GM23248 (cell line): Measurements from ENCODE around the gene BCL2. TPM values are rescaled to one million over a fixed set of nuclear protein-coding genes. Genes with fewer than 3 reads are reported as not detected.

ENCODE experiments used
- DNase-seq: peaks from one replicate; pipeline ENCODE4 v3.0.0-alpha.2; 2015
- H2AFZ ChIP-seq: fragments of 200-600 bp; sonication (generic); 2 replicates; pipeline ENCODE4 v1.6.1; 2016; ENCODE audit warnings: antibody characterized with exemption
- H3F3A ChIP-seq: fragments of 200-600 bp; sonication (generic); 2 replicates; pipeline ENCODE4 v1.6.1; 2016; ENCODE audit warnings: mild to moderate bottlenecking, antibody characterized with exemption, mixed run types; ENCODE audit not compliant: insufficient read depth
- H3K27ac ChIP-seq: fragments of 200-600 bp; sonication (generic); 2 replicates; pipeline ENCODE4 v1.5.1; 2016; ENCODE audit warnings: mild to moderate bottlenecking
- H3K27me3 ChIP-seq: fragments of 200-600 bp; sonication (generic); replicated peaks from 2 replicates; pipeline ENCODE4 v1.6.1; 2016; ENCODE audit warnings: mild to moderate bottlenecking; ENCODE audit not compliant: insufficient read depth
- H3K36me3 ChIP-seq: fragments of 200-600 bp; sonication (generic); 2 replicates; pipeline ENCODE4 v1.6.1; 2016; ENCODE audit warnings: low read depth, mild to moderate bottlenecking
- H3K4me1 ChIP-seq: fragments of 200-600 bp; sonication (generic); 2 replicates; pipeline ENCODE4 v1.6.1; 2016; ENCODE audit warnings: mild to moderate bottlenecking; ENCODE audit not compliant: insufficient read depth
- H3K4me2 ChIP-seq: fragments of 200-600 bp; sonication (generic); one replicate; pipeline ENCODE4 v1.6.1; 2016; ENCODE audit warnings: mild to moderate bottlenecking; ENCODE audit not compliant: unreplicated experiment
- H3K4me3 ChIP-seq: fragments of 200-600 bp; sonication (generic); 2 replicates; pipeline ENCODE4 v1.5.1; 2016; ENCODE audit warnings: mild to moderate bottlenecking
- H3K79me2 ChIP-seq: fragments of 200-600 bp; sonication (generic); 2 replicates; pipeline ENCODE4 v1.6.1; 2016; ENCODE audit warnings: mild to moderate bottlenecking; ENCODE audit not compliant: insufficient read depth
- H3K9ac ChIP-seq: fragments of 200-600 bp; sonication (generic); 2 replicates; pipeline ENCODE4 v1.6.1; 2016; ENCODE audit warnings: mild to moderate bottlenecking
- H3K9me2 ChIP-seq: fragments of 200-600 bp; sonication (generic); 2 replicates; pipeline ENCODE4 v1.6.1; 2016; ENCODE audit warnings: mixed run types, mild to moderate bottlenecking, moderate library complexity; ENCODE audit not compliant: insufficient read depth
- H3K9me3 ChIP-seq: fragments of 200-600 bp; sonication (generic); one replicate; pipeline ENCODE4 v1.6.1; 2017; ENCODE audit warnings: low read depth
- H4K20me1 ChIP-seq: fragments of 200-600 bp; sonication (generic); 2 replicates; pipeline ENCODE4 v1.6.0; 2016; ENCODE audit not compliant: insufficient read depth
- EZH2 ChIP-seq: fragments of 200-600 bp; sonication (generic); IDR thresholded peaks from 2 replicates; pipeline ENCODE4 v1.6.1; 2018; ENCODE audit warnings: antibody characterized with exemption, mild to moderate bottlenecking; ENCODE audit not compliant: insufficient read depth, poor library complexity, severe bottlenecking
- EZH2phosphoT487 ChIP-seq: fragments of 200-600 bp; sonication (generic); IDR thresholded peaks from 2 replicates; pipeline ENCODE4 v1.6.1; 2018; ENCODE audit warnings: antibody characterized with exemption, moderate library complexity, mild to moderate bottlenecking, low read depth; ENCODE audit not compliant: insufficient read depth
- whole genome bisulfite sequencing, 2 experiments: methylation state at CpG; one replicate each; pipeline ENCODE4 v1.1.6; 2015 to 2017; ENCODE audit warnings: low lambda C conversion rate in 2 of 2, low coverage in 1 of 2; ENCODE audit errors: missing lambda C conversion rate in 2 of 2; 5-methylcytosine and 5-hydroxymethylcytosine counted together
- in situ Hi-C: fragments of 300-500 bp; cut with MboI; formaldehyde crosslinking; loops from 2 replicates; pipeline ENCODE4 v1.15.0; 2020
- polyA plus RNA-seq: library from polyadenylated mRNA; unstranded; fragments of >200 nt; fragmentation: Nextera tagmentation; extraction: Ambion mirVana; gene quantifications from 2 replicates; pipeline ENCODE4 v1.2.1, GENCODE V29; 2016
- total RNA-seq: library from RNA; depleted of rRNA; stranded (reverse); fragments of >200 nt; shearing (Covaris generic); gene quantifications from 2 replicates; pipeline ENCODE4 v1.2.3, GENCODE V29; 2014

The BCL2 gene
- total and polyA plus RNA-seq, 2 experiments from 2014 or later = 0.30 to 1.5 TPM

- Histone ChIP-seq H3K27ac (no peak overlapping the region), H3K36me3 (no peaks in the 10 kb centered on the region), H3K9ac (no peak overlapping the region), H2AFZ (no peak overlapping the region), H3K27me3 (no peaks in the 10 kb centered on the region), H3K79me2 (no peaks in the 10 kb centered on the region), H3K9me3 (no peaks in the 10 kb centered on the region), H3K4me1 (no peaks in the 10 kb centered on the region), H3F3A (no peaks in the 10 kb centered on the region), H3K4me3 (no peak overlapping the region), H3K9me2 (no peaks in the 10 kb centered on the region), H4K20me1 (no peaks in the 10 kb centered on the region), H3K4me2 (no peak overlapping the region)
- in situ Hi-C loops = no loop called here
- no peak for TF ChIP-seq EZH2
- TF ChIP-seq EZH2phosphoT487 = no peak
- no peak for DNase-seq
- WGBS, 2 experiments = 63 to 65% methylated on average over 3 of the region's 3 CpGs
Observed at GRCh38 chr18:63106727-63107126, 212.8 kb downstream of the BCL2 start.

- TF ChIP-seq EZH2 (no peak), EZH2phosphoT487 (no peak)
- H3K9me3 ChIP-seq = no peaks in the 10 kb centered on the region
- no peak overlapping the region for H3K9ac ChIP-seq
- no peak overlapping the region for H3K27ac ChIP-seq
- H2AFZ ChIP-seq = no peak overlapping the region
- no peaks in the 10 kb centered on the region for H3K9me2 ChIP-seq
- no peaks in the 10 kb centered on the region for H4K20me1 ChIP-seq
- H3F3A ChIP-seq = no peaks in the 10 kb centered on the region
- no peak overlapping the region for H3K4me3 ChIP-seq
- in situ Hi-C loops = no loop called here
- no peaks in the 10 kb centered on the region for H3K4me1 ChIP-seq
- DNase-seq = no peak
- no peaks in the 10 kb centered on the region for H3K36me3 ChIP-seq
- H3K79me2 ChIP-seq = no peaks in the 10 kb centered on the region
- 91 to 92% methylated on average over 14 of the region's 14 CpGs for WGBS, 2 experiments
- H3K4me2 ChIP-seq = no peak overlapping the region
- H3K27me3 ChIP-seq = no peaks in the 10 kb centered on the region
Observed at GRCh38 chr18:63105636-63106316, 213.8 kb downstream of the BCL2 start.

DNA sequence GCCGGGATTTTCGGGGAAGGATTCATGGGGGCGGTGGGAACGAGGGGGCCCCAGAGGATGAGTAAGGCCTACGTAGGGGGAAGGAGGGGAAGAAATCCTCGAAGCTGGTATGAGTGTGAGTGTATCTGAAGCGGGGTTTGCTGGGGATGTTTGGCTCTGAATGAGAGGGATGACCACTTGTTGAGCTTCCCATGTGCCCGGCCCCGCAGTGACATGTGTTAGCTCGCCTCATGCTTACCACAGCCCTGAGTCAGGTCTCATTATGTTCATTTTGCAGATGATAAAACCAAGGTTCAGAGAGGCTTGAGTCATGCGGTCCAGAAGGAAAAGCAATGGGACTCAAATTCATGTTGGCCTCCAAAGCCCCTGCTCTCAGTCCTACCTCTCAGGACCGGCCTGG, 214.7 kb downstream of the BCL2 start:
- no peak overlapping the region for H3K9ac ChIP-seq
- in situ Hi-C loops = no loop called here
- DNase-seq = no peak
- no peak overlapping the region for H3K27ac ChIP-seq
- H3K79me2 ChIP-seq = no peaks in the 10 kb centered on the region
- 87 to 91% methylated on average over 7 to 12 of the region's 12 CpGs for WGBS, 2 experiments
- H3K9me2 ChIP-seq = no peaks in the 10 kb centered on the region
- H3K4me1 ChIP-seq = no peaks in the 10 kb centered on the region
- no peaks in the 10 kb centered on the region for H3K27me3 ChIP-seq
- H3F3A ChIP-seq = no peaks in the 10 kb centered on the region
- no peak overlapping the region for H3K4me3 ChIP-seq
- H4K20me1 ChIP-seq = no peaks in the 10 kb centered on the region
- no peaks in the 10 kb centered on the region for H3K9me3 ChIP-seq
- TF ChIP-seq EZH2phosphoT487 (no peak), EZH2 (no peak)
- no peak overlapping the region for H3K4me2 ChIP-seq
- no peak overlapping the region for H2AFZ ChIP-seq
- H3K36me3 ChIP-seq = no peaks in the 10 kb centered on the region

GRCh38 chr18:63102941-63103744, 216.4 kb downstream of the BCL2 start:
- H4K20me1 ChIP-seq = no peaks in the 10 kb centered on the region
- H3K36me3 ChIP-seq = no peaks in the 10 kb centered on the region
- WGBS, 2 experiments = 68 to 79% methylated on average over 5 to 7 of the region's 7 CpGs
- TF ChIP-seq EZH2phosphoT487 = no peak
- no peak for TF ChIP-seq EZH2
- H3F3A ChIP-seq = no peaks in the 10 kb centered on the region
- H3K4me2 ChIP-seq = no peak overlapping the region
- H3K9me3 ChIP-seq = no peaks in the 10 kb centered on the region
- no peak overlapping the region for H3K4me3 ChIP-seq
- no peaks in the 10 kb centered on the region for H3K9me2 ChIP-seq
- no peaks in the 10 kb centered on the region for H3K27me3 ChIP-seq
- H2AFZ ChIP-seq = no peak overlapping the region
- in situ Hi-C loops = no loop called here
- no peak for DNase-seq
- H3K4me1 ChIP-seq = no peaks in the 10 kb centered on the region
- H3K9ac ChIP-seq = no peak overlapping the region
- H3K79me2 ChIP-seq = no peaks in the 10 kb centered on the region
- H3K27ac ChIP-seq = no peak overlapping the region
